Astrocyte of the cerebellum (primary cell): Measurements from ENCODE around the gene NECAB2.

ENCODE experiments used
- DNase-seq: peaks from one replicate; pipeline ENCODE4 v3.0.0-alpha.2; 2011; ENCODE audit warnings: low read depth
- H3K4me3 ChIP-seq: 2 replicates; pipeline ENCODE4 v1.5.1; 2011; ENCODE audit warnings: mild to moderate bottlenecking, low read depth, low read length, moderate library complexity
- CTCF ChIP-seq: IDR thresholded peaks from 2 replicates; pipeline ENCODE4 v1.5.1; 2012; ENCODE audit warnings: low read length, low read depth, moderate library complexity, mild to moderate bottlenecking; ENCODE audit errors: missing control alignments
- in situ Hi-C: cut with HindIII; loops from 2 replicates; pipeline ENCODE4 v1.10.0; 2017; ENCODE audit warnings: low sequenced_read_pairs

The NECAB2 gene

GRCh38 chr16:83973581-83974385, 5.7 kb downstream of the NECAB2 start:
- in situ Hi-C loops, result no loop called here
- no peak for DNase-seq
- H3K4me3 ChIP-seq, result no peak overlapping the region
- TF ChIP-seq CTCF, result no peak

- no peak for TF ChIP-seq CTCF
- no peak overlapping the region for H3K4me3 ChIP-seq
- no peak for DNase-seq
- in situ Hi-C loops, result no loop called here
Observed at GRCh38 chr16:83974475-83974874, 6.4 kb downstream of the NECAB2 start.

- no peak for TF ChIP-seq CTCF
- no peak overlapping the region for H3K4me3 ChIP-seq
- in situ Hi-C loops, result no loop called here
- DNase-seq, result no peak
Observed at GRCh38 chr16:83975590-83976260, 7.7 kb downstream of the NECAB2 start.

GRCh38 chr16:83977056-83977815, 9.2 kb downstream of the NECAB2 start:
- H3K4me3 ChIP-seq, result no peak overlapping the region
- no peak for DNase-seq
- TF ChIP-seq CTCF, result no peak
- in situ Hi-C loops, result no loop called here

- in situ Hi-C loops, result no loop called here
- no peak for TF ChIP-seq CTCF
- no peak overlapping the region for H3K4me3 ChIP-seq
- DNase-seq, result no peak
Observed at GRCh38 chr16:83978401-83978904, 10.4 kb downstream of the NECAB2 start.

GRCh38 chr16:83979441-83979840, 11.4 kb downstream of the NECAB2 start:
- DNase-seq, result no peak
- in situ Hi-C loops, result no loop called here
- H3K4me3 ChIP-seq, result no peak overlapping the region
- TF ChIP-seq CTCF, result no peak
